Astrocyte (in vitro differentiated cells and primary cell): ENCODE results near the gene RRBP1. TPM values are rescaled to one million over a fixed set of nuclear protein-coding genes. Genes with fewer than 3 reads are reported as not detected.

Experiments used
- DNase-seq: peaks from one replicate; pipeline ENCODE4 v3.0.0-alpha.2; 2010; ENCODE audit warnings: low read depth
- FAIRE-seq: peaks from 2 replicates; lab custom pipeline; 2011; peaks lifted over from hg19 to GRCh38; lab: Jason Lieb, UNC
- H2AFZ ChIP-seq: 2 replicates; pipeline ENCODE4 v1.6.0; 2012; ENCODE audit warnings: low read depth, low read length, inconsistent platforms
- H3K27ac ChIP-seq: 2 replicates; pipeline ENCODE4 v1.5.1; 2011; ENCODE audit warnings: low read depth, low read length, inconsistent platforms
- H3K27me3 ChIP-seq: 2 replicates; pipeline ENCODE4 v1.6.0; 2011; ENCODE audit warnings: low read length, inconsistent platforms; ENCODE audit not compliant: insufficient read depth
- H3K36me3 ChIP-seq: 2 replicates; pipeline ENCODE4 v1.5.1; 2011; ENCODE audit warnings: low read length, inconsistent platforms; ENCODE audit not compliant: insufficient read depth
- H3K4me1 ChIP-seq: 2 replicates; pipeline ENCODE4 v1.5.1; 2011; ENCODE audit warnings: low read length, inconsistent platforms; ENCODE audit not compliant: insufficient read depth
- H3K4me2 ChIP-seq: 2 replicates; pipeline ENCODE4 v1.6.0; 2012; ENCODE audit warnings: low read length, inconsistent platforms
- H3K4me3 ChIP-seq: 2 replicates; pipeline ENCODE4 v1.5.1; 2011; ENCODE audit warnings: low read depth, mild to moderate bottlenecking, low read length, inconsistent platforms; ENCODE audit not compliant: insufficient read depth
- H3K79me2 ChIP-seq: 2 replicates; pipeline ENCODE4 v1.6.0; 2012; ENCODE audit warnings: mild to moderate bottlenecking, low read length, inconsistent platforms; ENCODE audit not compliant: insufficient read depth
- H3K9ac ChIP-seq: 2 replicates; pipeline ENCODE4 v1.6.0; 2012; ENCODE audit warnings: mild to moderate bottlenecking, low read length, inconsistent platforms
- H3K9me3 ChIP-seq: 2 replicates; pipeline ENCODE4 v1.5.1; 2012; ENCODE audit warnings: low read depth, mild to moderate bottlenecking, low read length, inconsistent platforms; ENCODE audit not compliant: insufficient read depth
- H4K20me1 ChIP-seq: 2 replicates; pipeline ENCODE4 v1.6.0; 2012; ENCODE audit warnings: low read length, inconsistent platforms; ENCODE audit not compliant: insufficient read depth
- H3K27ac Mint-ChIP-seq: one replicate; pipeline ENCODE4 v1.8.0; 2021; ENCODE audit warnings: mild to moderate bottlenecking, mixed read lengths; ENCODE audit not compliant: unreplicated experiment
- H3K27me3 Mint-ChIP-seq: one replicate; pipeline ENCODE4 v1.8.0; 2021; ENCODE audit warnings: low read depth, mixed read lengths; ENCODE audit not compliant: unreplicated experiment
- H3K36me3 Mint-ChIP-seq: one replicate; pipeline ENCODE4 v1.8.0; 2021; ENCODE audit warnings: low read depth, mixed read lengths; ENCODE audit not compliant: unreplicated experiment
- H3K4me1 Mint-ChIP-seq: one replicate; pipeline ENCODE4 v1.8.0; 2021; ENCODE audit warnings: low read depth, mixed read lengths; ENCODE audit not compliant: unreplicated experiment
- H3K4me3 Mint-ChIP-seq: one replicate; pipeline ENCODE4 v1.8.0; 2021; ENCODE audit warnings: mild to moderate bottlenecking, moderate library complexity, mixed read lengths; ENCODE audit not compliant: unreplicated experiment
- H3K9me3 Mint-ChIP-seq: one replicate; pipeline ENCODE4 v1.8.0; 2021; ENCODE audit warnings: mild to moderate bottlenecking, mixed read lengths; ENCODE audit not compliant: unreplicated experiment
- EZH2 ChIP-seq: IDR thresholded peaks from 2 replicates; pipeline ENCODE4 v1.6.1; 2012; ENCODE audit warnings: mild to moderate bottlenecking, low read length, inconsistent platforms; ENCODE audit not compliant: insufficient read depth
- total RNA-seq: library from RNA; stranded (reverse); gene quantifications from 2 replicates; pipeline ENCODE4 v1.2.1, GENCODE V29; 2021
- TF ChIP-seq, protein P1 (sequence below): IDR thresholded peaks from 2 replicates; pipeline ENCODE4 v1.5.1; 2011; ENCODE audit warnings: low read depth, mild to moderate bottlenecking, inconsistent platforms, low read length, moderate library complexity; ENCODE audit not compliant: insufficient read depth

RRBP1 gene
- total RNA-seq, 1 donor from 2014 or later = 347 TPM

DNA sequence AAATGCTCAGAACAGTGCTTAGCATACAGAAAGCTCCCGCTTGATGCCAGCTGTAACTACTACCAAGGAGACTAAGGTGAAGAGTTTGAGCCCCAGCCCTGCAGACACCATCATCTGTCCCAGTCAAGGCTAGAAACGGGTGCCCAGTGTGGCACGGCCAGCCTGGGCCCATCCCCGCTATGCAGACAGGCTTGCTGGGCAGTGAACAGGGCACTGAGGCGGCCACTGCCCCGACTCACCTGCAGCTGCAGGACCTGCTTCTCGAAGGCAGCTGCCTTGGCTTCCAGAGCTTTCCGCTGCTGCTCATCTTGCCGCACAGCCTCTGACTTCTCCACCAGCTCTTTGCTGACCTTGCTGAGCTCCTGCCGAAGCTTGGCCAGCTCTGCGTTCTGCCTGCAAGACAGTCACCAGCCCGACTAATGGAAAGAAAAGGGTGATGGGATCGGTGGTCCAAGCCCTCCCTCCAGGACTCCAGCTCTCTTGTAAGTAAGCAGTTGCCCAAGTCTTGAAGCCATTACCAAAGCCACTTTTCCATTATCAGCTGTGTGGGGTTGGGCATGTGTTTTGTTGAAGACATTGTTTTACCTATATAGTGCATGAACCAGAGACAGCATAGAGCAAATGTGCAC lies 48.7 kb downstream of the RRBP1 start:
- Mint-ChIP-seq H3K4me1 (peaks cover 8% of the 10 kb centered on the region), H3K9me3 (no peaks in the 10 kb centered on the region), H3K27me3 (no peaks in the 10 kb centered on the region), H3K4me3 (no peak overlapping the region), H3K36me3 (peaks cover 25% of the 10 kb centered on the region), H3K27ac (no peak overlapping the region)
- Histone ChIP-seq H3K27ac (no peak overlapping the region), H3K9ac (no peak overlapping the region), H2AFZ (no peak overlapping the region), H3K4me1 (no peaks in the 10 kb centered on the region), H4K20me1 (peaks cover 100% of the 10 kb centered on the region), H3K4me2 (no peak overlapping the region), H3K9me3 (no peaks in the 10 kb centered on the region), H3K36me3 (peaks cover 52% of the 10 kb centered on the region), H3K79me2 (peaks cover 89% of the 10 kb centered on the region), H3K4me3 (no peak overlapping the region), H3K27me3 (no peaks in the 10 kb centered on the region)
- DNase-seq (no peak), FAIRE-seq (no peak)
- TF ChIP-seq, protein P1, sequence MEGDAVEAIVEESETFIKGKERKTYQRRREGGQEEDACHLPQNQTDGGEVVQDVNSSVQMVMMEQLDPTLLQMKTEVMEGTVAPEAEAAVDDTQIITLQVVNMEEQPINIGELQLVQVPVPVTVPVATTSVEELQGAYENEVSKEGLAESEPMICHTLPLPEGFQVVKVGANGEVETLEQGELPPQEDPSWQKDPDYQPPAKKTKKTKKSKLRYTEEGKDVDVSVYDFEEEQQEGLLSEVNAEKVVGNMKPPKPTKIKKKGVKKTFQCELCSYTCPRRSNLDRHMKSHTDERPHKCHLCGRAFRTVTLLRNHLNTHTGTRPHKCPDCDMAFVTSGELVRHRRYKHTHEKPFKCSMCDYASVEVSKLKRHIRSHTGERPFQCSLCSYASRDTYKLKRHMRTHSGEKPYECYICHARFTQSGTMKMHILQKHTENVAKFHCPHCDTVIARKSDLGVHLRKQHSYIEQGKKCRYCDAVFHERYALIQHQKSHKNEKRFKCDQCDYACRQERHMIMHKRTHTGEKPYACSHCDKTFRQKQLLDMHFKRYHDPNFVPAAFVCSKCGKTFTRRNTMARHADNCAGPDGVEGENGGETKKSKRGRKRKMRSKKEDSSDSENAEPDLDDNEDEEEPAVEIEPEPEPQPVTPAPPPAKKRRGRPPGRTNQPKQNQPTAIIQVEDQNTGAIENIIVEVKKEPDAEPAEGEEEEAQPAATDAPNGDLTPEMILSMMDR = no peak
- no peak for TF ChIP-seq EZH2

GRCh38 chr20:17631576-17632319 lies 50.3 kb downstream of the RRBP1 start:
- no peak overlapping the region for H3K4me3 ChIP-seq
- TF ChIP-seq EZH2 = no peak
- TF ChIP-seq, protein P1 = no peak
- Mint-ChIP-seq H3K27ac (no peak overlapping the region), H3K36me3 (peaks cover 33% of the 10 kb centered on the region), H3K4me3 (no peak overlapping the region), H3K4me1 (peaks cover 8% of the 10 kb centered on the region), H3K9me3 (no peaks in the 10 kb centered on the region), H3K27me3 (no peaks in the 10 kb centered on the region)
- H3K27me3 ChIP-seq = no peaks in the 10 kb centered on the region
- no peak overlapping the region for H3K9ac ChIP-seq
- H3K79me2 ChIP-seq = peaks cover 87% of the 10 kb centered on the region
- DNase-seq (no peak), FAIRE-seq (no peak)
- no peak overlapping the region for H3K4me2 ChIP-seq
- H4K20me1 ChIP-seq = peaks cover 100% of the 10 kb centered on the region
- peaks cover 49% of the 10 kb centered on the region for H3K36me3 ChIP-seq
- no peaks in the 10 kb centered on the region for H3K4me1 ChIP-seq
- no peak overlapping the region for H2AFZ ChIP-seq
- no peaks in the 10 kb centered on the region for H3K9me3 ChIP-seq
- H3K27ac ChIP-seq = no peak overlapping the region

- Histone ChIP-seq H3K9ac (no peak overlapping the region), H3K4me3 (no peak overlapping the region), H4K20me1 (peaks cover 99% of the 10 kb centered on the region), H3K27me3 (no peaks in the 10 kb centered on the region), H2AFZ (no peak overlapping the region), H3K4me2 (no peak overlapping the region), H3K36me3 (peaks cover 47% of the 10 kb centered on the region), H3K4me1 (no peaks in the 10 kb centered on the region), H3K9me3 (no peaks in the 10 kb centered on the region), H3K27ac (no peak overlapping the region), H3K79me2 (peaks cover 87% of the 10 kb centered on the region)
- Mint-ChIP-seq H3K36me3 (peaks cover 28% of the 10 kb centered on the region), H3K4me1 (peaks cover 4% of the 10 kb centered on the region), H3K9me3 (no peaks in the 10 kb centered on the region), H3K27me3 (no peaks in the 10 kb centered on the region), H3K27ac (no peak overlapping the region), H3K4me3 (no peak overlapping the region)
- TF ChIP-seq EZH2 = no peak
- TF ChIP-seq, protein P1 = no peak
- FAIRE-seq (no peak), DNase-seq (no peak)
Measured at GRCh38 chr20:17630806-17631195, 51.2 kb downstream of the RRBP1 start.
